Cardiac muscle cell (in vitro differentiated cells and primary cell): ENCODE measurements around the gene TRAF5. TPM values are rescaled to one million over a fixed set of nuclear protein-coding genes. Genes with fewer than 3 reads are reported as not detected.

ENCODE experiments used
- DNase-seq, 2 donors: peaks; one replicate each; pipeline versions ENCODE4 v3.0.0 to v3.0.0-alpha.2; 2010 to 2017; ENCODE audit warnings: low read depth in 1 of 2, low spot score in 1 of 2
- H3K27ac ChIP-seq: fragments of 200-600 bp; sonication (generic); 2 replicates; pipeline ENCODE4 v1.5.1; 2016
- H3K27me3 ChIP-seq: fragments of 200-600 bp; sonication (generic); 2 replicates; pipeline ENCODE4 v1.6.0; 2016; ENCODE audit warnings: control low read depth
- H3K36me3 ChIP-seq: fragments of 200-600 bp; sonication (generic); 2 replicates; pipeline ENCODE4 v1.5.1; 2016; ENCODE audit warnings: control low read depth
- H3K4me1 ChIP-seq: fragments of 200-600 bp; sonication (generic); 2 replicates; pipeline ENCODE4 v1.8.1; 2017; ENCODE audit warnings: low read depth, mild to moderate bottlenecking, mixed run types
- H3K4me3 ChIP-seq: fragments of 200-600 bp; sonication (generic); 2 replicates; pipeline ENCODE4 v1.5.1; 2016; ENCODE audit warnings: mild to moderate bottlenecking
- H3K9me3 ChIP-seq: fragments of 200-600 bp; sonication (generic); 2 replicates; pipeline ENCODE4 v1.5.1; 2017; ENCODE audit warnings: low read depth, mild to moderate bottlenecking, control low read depth
- CTCF ChIP-seq: IDR thresholded peaks from 2 replicates; pipeline ENCODE4 v1.5.1; 2012; ENCODE audit warnings: low read depth, mild to moderate bottlenecking, low read length
- polyA plus RNA-seq: library from polyadenylated mRNA; unstranded; fragments of >200 nt; fragmentation: Nextera tagmentation; extraction: Ambion mirVana; gene quantifications from 2 replicates; pipeline ENCODE4 v1.2.1, GENCODE V29; 2016
- total RNA-seq: library from RNA; depleted of rRNA; stranded (reverse); fragments of >200 nt; gene quantifications from 2 replicates; pipeline ENCODE4 v1.2.3, GENCODE V29; 2016

The TRAF5 gene
- total and polyA plus RNA-seq, 2 experiments from 2014 or later, result 3.9 to 8.7 TPM

- DNase-seq, result no peak
- no peaks in the 10 kb centered on the region for H3K9me3 ChIP-seq
- no peaks in the 10 kb centered on the region for H3K27me3 ChIP-seq
- H3K4me1 ChIP-seq, result no peaks in the 10 kb centered on the region
- no peak overlapping the region for H3K4me3 ChIP-seq
- H3K36me3 ChIP-seq, result no peaks in the 10 kb centered on the region
- TF ChIP-seq CTCF, result no peak
- no peak overlapping the region for H3K27ac ChIP-seq
Measured at GRCh38 chr1:211370669-211371068, 44.0 kb downstream of the TRAF5 start.

- peak in 1 of 2 donors; percentile 8 for DNase-seq
Measured at GRCh38 chr1:211371406-211372105, 44.9 kb downstream of the TRAF5 start.

GRCh38 chr1:211372463-211372862 lies 45.8 kb downstream of the TRAF5 start:
- no peaks in the 10 kb centered on the region for H3K27me3 ChIP-seq
- H3K27ac ChIP-seq, result no peak overlapping the region
- no peak for TF ChIP-seq CTCF
- no peaks in the 10 kb centered on the region for H3K36me3 ChIP-seq
- H3K9me3 ChIP-seq, result no peaks in the 10 kb centered on the region
- H3K4me1 ChIP-seq, result no peaks in the 10 kb centered on the region
- H3K4me3 ChIP-seq, result no peak overlapping the region
- DNase-seq, result no peak

More at GRCh38 chr1:211371406-211372105, 44.9 kb downstream of the TRAF5 start:
- H3K4me3 ChIP-seq, result no peak overlapping the region
- H3K27me3 ChIP-seq, result no peaks in the 10 kb centered on the region
- no peaks in the 10 kb centered on the region for H3K9me3 ChIP-seq
- no peaks in the 10 kb centered on the region for H3K36me3 ChIP-seq
- no peaks in the 10 kb centered on the region for H3K4me1 ChIP-seq
- no peak overlapping the region for H3K27ac ChIP-seq
- TF ChIP-seq CTCF, result no peak

GRCh38 chr1:211375146-211375818 lies 48.6 kb downstream of the TRAF5 start:
- no peaks in the 10 kb centered on the region for H3K9me3 ChIP-seq
- no peaks in the 10 kb centered on the region for H3K4me1 ChIP-seq
- no peak for DNase-seq
- H3K27me3 ChIP-seq, result no peaks in the 10 kb centered on the region
- H3K36me3 ChIP-seq, result no peaks in the 10 kb centered on the region
- no peak overlapping the region for H3K27ac ChIP-seq
- no peak overlapping the region for H3K4me3 ChIP-seq
- TF ChIP-seq CTCF, result no peak

GRCh38 chr1:211375949-211376348 lies 49.3 kb downstream of the TRAF5 start:
- TF ChIP-seq CTCF, result no peak
- H3K4me1 ChIP-seq, result no peaks in the 10 kb centered on the region

More at GRCh38 chr1:211375949-211376348, 49.3 kb downstream of the TRAF5 start:
- no peak overlapping the region for H3K27ac ChIP-seq
- no peaks in the 10 kb centered on the region for H3K9me3 ChIP-seq
- H3K36me3 ChIP-seq, result no peaks in the 10 kb centered on the region
- no peak for DNase-seq
- no peak overlapping the region for H3K4me3 ChIP-seq
- H3K27me3 ChIP-seq, result no peaks in the 10 kb centered on the region
